ENCODE measurements around the gene TCERG1L. TPM values are rescaled to one million over a fixed set of nuclear protein-coding genes. Genes with fewer than 3 reads are reported as not detected.

TCERG1L gene
- total and polyA plus RNA-seq, 11 donors: 0.11 to 0.25 TPM; not detected in 9

- no peak for ATAC-seq
- no peak overlapping the region for H3K27ac ChIP-seq
- 57 to 62% (median 58%) methylated on average over 4 of the region's 4 CpGs for WGBS, 4 donors
- intact Hi-C loops (cut with DNase I): no loop called here
- no peak for DNase-seq
- no peak for TF ChIP-seq CTCF (IDR thresholded peaks at IDR 0.05)
- TF ChIP-seq POLR2A (IDR thresholded peaks at IDR 0.05): no peak
- no peaks in the 10 kb centered on the region for H3K9me3 ChIP-seq
- no peaks in the 10 kb centered on the region for H3K4me1 ChIP-seq
- H3K4me3 ChIP-seq: no peak overlapping the region
- peaks cover 0 to 13% (median 0%) of the 10 kb centered on the region in 9 donors for H3K27me3 ChIP-seq
- no peaks in the 10 kb centered on the region for H3K36me3 ChIP-seq
These were observed 195.7 kb downstream of the TCERG1L start for GRCh38 chr10:131115801-131116200.

GRCh38 chr10:131115321-131115720 is 196.2 kb downstream of the TCERG1L start:
- no peak overlapping the region for H3K27ac ChIP-seq
- 92 to 96% (median 93%) methylated on average over 14 of the region's 14 CpGs for WGBS, 4 donors
- H3K36me3 ChIP-seq: no peaks in the 10 kb centered on the region
- H3K4me1 ChIP-seq: no peaks in the 10 kb centered on the region
- intact Hi-C loops (cut with DNase I): no loop called here
- H3K4me3 ChIP-seq: no peak overlapping the region
- TF ChIP-seq POLR2A (IDR thresholded peaks at IDR 0.05) (no peak), CTCF (IDR thresholded peaks at IDR 0.05) (no peak)
- ATAC-seq: no peak
- H3K27me3 ChIP-seq: peaks cover 0 to 17% (median 0%) of the 10 kb centered on the region in 9 donors
- no peak for DNase-seq
- H3K9me3 ChIP-seq: no peaks in the 10 kb centered on the region

- WGBS, 4 donors: 90 to 96% (median 93%) methylated on average over 10 to 15 of the region's 15 CpGs
- no peak overlapping the region for H3K4me3 ChIP-seq
- no peaks in the 10 kb centered on the region for H3K4me1 ChIP-seq
- intact Hi-C loops (cut with DNase I): no loop called here
- peaks cover 0 to 22% (median 0%) of the 10 kb centered on the region in 9 donors for H3K27me3 ChIP-seq
- ATAC-seq (no peak), DNase-seq (no peak)
- H3K36me3 ChIP-seq: no peaks in the 10 kb centered on the region
- H3K27ac ChIP-seq: no peak overlapping the region
- no peaks in the 10 kb centered on the region for H3K9me3 ChIP-seq
- TF ChIP-seq POLR2A (IDR thresholded peaks at IDR 0.05): no peak
- no peak for TF ChIP-seq CTCF (IDR thresholded peaks at IDR 0.05)
These were observed 196.7 kb downstream of the TCERG1L start for GRCh38 chr10:131114846-131115245.

- Histone ChIP-seq H3K4me3 (no peak overlapping the region), H3K27ac (no peak overlapping the region), H3K27me3 (peaks cover 0 to 25% (median 0%) of the 10 kb centered on the region in 9 donors), H3K36me3 (no peaks in the 10 kb centered on the region), H3K9me3 (no peaks in the 10 kb centered on the region), H3K4me1 (no peaks in the 10 kb centered on the region)
- no peak for ATAC-seq
- WGBS, 4 donors: 87 to 91% (median 89%) methylated on average over 6 of the region's 6 CpGs
- DNase-seq: no peak
- intact Hi-C loops (cut with DNase I): no loop called here
- TF ChIP-seq CTCF (IDR thresholded peaks at IDR 0.05) (no peak), POLR2A (IDR thresholded peaks at IDR 0.05) (no peak)
These were observed 197.7 kb downstream of the TCERG1L start for GRCh38 chr10:131113709-131114291.
